Stimulated activated CD8-positive, alpha-beta memory T cell treated with anti-CD3 and anti-CD28 coated beads, Interleukin-7, amount 100 ng/mL, for 1 hour (primary cell): Measurements from ENCODE around the gene MYO9A.
A peak's percentile ranks its signal among the peaks of the same experiment; 100 is the strongest.

ENCODE experiments used
- DNase-seq, 2 donors: peaks; one replicate each; pipeline ENCODE4 v3.0.0-alpha.2; 2020; ENCODE audit warnings: low read depth in 2 of 2

Gene MYO9A, protein sequence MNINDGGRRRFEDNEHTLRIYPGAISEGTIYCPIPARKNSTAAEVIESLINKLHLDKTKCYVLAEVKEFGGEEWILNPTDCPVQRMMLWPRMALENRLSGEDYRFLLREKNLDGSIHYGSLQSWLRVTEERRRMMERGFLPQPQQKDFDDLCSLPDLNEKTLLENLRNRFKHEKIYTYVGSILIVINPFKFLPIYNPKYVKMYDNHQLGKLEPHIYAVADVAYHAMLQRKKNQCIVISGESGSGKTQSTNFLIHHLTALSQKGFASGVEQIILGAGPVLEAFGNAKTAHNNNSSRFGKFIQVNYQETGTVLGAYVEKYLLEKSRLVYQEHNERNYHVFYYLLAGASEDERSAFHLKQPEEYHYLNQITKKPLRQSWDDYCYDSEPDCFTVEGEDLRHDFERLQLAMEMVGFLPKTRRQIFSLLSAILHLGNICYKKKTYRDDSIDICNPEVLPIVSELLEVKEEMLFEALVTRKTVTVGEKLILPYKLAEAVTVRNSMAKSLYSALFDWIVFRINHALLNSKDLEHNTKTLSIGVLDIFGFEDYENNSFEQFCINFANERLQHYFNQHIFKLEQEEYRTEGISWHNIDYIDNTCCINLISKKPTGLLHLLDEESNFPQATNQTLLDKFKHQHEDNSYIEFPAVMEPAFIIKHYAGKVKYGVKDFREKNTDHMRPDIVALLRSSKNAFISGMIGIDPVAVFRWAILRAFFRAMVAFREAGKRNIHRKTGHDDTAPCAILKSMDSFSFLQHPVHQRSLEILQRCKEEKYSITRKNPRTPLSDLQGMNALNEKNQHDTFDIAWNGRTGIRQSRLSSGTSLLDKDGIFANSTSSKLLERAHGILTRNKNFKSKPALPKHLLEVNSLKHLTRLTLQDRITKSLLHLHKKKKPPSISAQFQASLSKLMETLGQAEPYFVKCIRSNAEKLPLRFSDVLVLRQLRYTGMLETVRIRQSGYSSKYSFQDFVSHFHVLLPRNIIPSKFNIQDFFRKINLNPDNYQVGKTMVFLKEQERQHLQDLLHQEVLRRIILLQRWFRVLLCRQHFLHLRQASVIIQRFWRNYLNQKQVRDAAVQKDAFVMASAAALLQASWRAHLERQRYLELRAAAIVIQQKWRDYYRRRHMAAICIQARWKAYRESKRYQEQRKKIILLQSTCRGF (N-terminal part only)

DNA sequence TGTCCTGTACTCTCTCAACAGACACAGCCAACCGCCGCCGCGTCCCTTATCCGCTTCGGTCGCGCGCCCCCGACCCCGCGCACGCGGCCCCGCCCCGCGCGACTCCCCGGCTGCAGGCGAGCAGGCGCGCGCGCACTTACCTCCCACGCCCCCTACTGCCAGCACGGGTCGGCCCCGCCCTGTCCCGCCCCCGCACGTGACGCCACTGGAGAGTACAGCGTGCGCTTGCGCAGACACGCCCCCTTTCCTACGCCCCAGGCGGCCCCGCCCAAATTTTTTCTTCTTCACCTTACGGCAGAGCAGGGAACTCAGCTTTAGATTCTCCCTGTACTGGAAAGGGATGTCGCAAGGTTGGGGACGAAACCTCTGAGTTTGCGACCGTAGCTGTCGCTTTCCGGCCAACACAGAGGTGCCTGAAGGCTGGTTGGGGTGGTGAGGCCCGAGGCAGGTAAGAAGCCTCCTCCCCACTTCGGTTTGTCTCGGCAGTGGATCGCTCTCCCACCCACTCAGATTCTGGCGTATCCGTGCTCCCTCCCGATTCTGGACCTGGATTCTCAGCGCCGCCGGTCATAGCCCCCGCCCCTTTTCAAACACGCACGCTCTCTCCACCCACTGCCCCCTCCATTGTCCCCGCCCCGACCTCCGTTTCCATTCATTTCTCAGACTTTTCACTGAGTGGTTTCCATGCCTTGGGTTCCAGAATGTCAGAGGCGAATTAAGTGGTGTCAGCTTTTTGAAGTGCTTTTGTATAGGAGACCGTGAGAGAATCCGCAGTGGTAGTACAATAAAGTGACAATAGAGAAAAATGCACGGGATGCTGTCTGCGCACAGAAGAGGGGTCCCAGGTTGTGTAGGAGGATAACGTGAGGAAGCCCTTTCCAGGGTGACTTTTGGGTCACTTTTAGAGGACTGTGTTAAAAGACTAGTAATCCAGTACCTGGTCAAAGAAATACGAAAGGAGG, at the start of gene MYO9A, which contains the start of gene SENP8:
TSS of gene MYO9A (minus strand) at position 134 of the 962 bp plus-strand sequence. CDS start 71,587 bp downstream, outside the sequence.
TSS of gene SENP8 (plus strand) at position 387 of the 962 bp plus-strand sequence. CDS start 21,221 bp downstream, outside the sequence.
- DNase-seq = peak; percentile 99

DNA sequence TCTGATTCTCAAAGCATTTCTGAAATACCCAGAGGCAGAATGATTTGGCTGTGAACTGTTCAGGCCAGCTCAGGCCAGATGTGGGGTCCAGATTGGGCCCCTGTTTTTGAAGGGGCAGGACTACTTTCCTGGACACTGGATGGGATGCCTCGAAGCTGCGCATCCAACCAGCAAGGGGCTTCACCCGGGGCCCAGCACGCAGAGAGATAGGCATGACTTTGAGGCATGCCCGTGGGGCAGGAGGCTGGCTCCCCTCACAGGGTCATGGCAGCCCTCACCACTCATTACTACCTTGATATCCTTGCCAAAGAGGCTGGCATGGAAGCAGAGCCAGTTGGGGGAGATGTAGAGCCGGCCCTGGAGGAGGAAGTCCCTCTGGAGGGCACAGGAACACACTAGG, 49.5 kb upstream of the MYO9A start:
- DNase-seq = no peak

DNA sequence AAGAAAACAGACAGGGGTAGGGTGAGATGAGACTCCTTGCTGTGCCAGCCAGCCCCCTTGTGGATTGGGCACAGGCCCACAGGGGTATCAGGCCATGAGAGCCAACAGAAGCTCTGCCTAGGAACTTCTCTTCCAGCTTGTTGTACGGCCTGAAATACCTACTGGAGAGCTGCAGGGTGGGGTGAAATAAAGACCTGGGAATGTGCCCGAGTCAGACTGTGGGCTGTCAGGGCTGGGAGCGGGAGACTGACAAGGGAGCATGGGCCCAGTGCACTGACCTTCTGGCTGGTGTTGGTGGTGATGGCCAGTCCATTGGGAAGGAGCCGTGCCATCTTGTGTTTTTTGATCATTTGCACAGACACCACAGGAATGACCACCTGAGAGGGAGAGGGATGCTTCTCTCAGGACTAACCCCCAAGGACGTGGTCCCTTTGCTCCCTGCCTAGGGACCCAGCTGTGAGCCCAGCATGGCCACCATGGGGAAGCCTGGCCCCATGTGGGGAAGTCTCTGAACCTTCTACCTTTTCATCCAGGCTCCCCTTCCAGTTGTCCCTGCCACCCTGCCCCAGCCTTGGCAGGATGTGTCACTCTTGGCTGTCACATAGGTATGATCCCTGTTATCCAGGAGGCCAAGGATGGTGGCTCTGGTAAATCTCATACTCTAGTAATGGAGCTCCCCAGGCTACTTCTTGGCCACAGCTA, 48.9 kb upstream of the MYO9A start:
- DNase-seq = no peak

DNA sequence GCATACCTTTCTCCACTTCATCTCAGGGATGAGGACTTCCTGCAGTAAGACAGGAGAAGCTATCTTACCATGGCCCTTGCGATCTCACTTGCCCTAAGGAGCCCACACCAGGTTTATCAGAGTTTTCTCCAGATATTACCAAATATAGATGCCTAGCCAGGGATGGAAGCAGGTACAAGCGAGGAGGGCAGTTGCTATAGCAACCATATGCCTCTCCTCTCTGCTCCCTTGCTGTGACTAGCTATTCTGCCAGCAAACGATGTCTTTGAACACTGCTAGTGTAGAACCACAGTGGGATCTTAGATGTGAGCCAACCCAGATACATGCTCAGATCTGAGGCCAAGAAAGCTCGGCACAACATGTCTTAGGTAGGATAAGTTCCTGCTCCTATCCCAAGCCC, 45.8 kb upstream of the MYO9A start:
- DNase-seq = no peak

DNA sequence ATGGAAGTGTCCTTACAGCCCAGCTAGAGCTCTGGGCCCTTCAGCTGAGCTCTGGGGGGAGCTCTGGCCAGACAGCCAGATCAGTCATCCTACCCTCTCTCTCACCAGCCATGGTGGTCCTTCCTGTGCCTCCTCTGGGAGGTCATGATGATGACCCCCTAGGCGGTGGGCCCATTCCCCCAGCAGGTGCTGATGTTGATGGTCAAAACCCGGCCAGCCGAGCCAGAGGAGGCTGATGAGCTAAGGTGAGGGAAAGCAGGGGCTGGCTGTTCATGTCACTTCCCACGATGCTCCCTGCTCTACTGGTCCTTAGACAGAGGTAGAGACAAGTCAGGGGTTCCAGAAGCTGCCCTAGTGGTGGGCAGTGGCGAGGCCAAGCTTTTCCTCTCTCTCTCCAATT, 44.6 kb upstream of the MYO9A start:
- DNase-seq = no peak

DNA sequence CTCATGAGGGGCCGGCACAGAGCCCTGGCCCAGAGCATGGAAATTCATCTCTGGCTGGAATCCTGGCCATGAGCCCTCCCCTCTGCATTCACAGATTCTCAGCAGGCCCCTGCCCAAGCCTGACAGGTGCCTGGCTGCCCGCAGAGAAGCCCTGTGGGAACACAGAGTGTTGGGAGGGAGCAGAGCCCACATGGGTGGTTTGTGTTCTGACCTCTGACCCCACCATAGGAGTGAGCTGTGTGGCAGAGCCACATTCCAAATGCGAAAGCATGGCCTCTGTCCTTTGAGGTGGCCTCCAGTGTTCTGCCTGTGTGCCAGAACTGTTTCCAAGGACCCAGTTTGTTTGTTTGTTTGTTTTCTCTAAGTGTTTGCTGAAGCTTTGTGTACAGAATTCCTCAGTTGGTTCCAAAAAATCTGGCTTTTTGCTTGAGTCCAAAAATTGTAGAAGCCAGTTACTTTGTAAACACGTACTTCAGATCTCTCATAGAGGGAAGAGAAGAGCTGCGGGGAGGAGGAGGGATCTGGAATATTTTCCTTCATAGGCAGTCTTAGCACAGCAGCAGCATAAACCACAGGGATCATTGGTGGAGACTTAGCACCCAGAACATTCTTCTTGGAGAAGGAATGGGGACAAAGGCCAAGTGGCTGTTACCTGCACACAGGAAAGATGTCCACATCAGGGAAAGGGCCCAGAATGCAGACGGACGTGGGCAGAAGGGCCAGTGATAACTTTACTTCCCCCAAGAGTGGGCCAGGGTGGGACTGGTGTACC, 43.6 kb upstream of the MYO9A start:
- no peak for DNase-seq

DNA sequence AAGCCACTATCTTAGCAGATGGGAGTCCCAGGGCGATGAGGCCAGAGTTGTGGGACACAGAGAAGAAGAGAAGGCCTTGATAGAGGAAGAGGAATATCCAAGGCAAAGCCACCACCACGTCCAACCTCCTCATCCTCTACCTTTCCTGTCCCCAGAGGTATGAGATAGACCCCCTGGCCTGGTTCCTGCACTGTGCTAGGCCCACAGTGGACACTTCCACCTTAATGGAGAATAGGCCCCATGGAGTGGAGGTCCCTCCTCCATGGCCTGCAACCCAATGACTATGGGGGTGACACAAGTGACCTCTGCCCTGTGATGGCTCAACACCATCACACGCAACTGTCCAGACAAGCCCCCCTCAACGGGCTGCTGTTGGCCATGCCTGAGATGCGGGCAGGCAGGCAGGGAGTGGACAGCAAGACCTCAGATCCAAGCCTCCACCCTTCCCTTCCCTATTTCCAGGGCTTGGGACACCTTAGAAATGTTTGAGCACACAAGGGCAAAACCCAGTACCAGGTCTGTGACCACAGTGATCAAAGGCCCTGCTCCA, 42.8 kb upstream of the MYO9A start:
- no peak for DNase-seq

DNA sequence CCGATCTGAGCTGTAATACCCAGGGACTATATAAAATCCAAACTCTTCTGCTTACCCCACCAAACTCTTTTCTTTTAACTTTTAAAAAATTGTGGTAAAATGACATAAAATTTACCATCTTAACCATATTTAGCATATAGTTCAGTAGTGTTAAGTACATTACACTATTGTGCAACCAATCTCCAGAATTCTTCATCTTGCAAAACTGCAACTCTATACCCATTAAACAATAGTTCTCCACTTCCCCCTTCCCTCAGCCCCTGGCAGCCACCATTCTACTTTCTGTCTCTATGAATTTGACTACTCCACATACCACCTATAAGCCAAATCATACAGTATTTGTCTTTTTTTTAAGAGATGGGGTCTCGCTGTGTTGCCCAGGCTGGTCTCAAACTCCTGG, 39.0 kb upstream of the MYO9A start:
- no peak for DNase-seq

DNA sequence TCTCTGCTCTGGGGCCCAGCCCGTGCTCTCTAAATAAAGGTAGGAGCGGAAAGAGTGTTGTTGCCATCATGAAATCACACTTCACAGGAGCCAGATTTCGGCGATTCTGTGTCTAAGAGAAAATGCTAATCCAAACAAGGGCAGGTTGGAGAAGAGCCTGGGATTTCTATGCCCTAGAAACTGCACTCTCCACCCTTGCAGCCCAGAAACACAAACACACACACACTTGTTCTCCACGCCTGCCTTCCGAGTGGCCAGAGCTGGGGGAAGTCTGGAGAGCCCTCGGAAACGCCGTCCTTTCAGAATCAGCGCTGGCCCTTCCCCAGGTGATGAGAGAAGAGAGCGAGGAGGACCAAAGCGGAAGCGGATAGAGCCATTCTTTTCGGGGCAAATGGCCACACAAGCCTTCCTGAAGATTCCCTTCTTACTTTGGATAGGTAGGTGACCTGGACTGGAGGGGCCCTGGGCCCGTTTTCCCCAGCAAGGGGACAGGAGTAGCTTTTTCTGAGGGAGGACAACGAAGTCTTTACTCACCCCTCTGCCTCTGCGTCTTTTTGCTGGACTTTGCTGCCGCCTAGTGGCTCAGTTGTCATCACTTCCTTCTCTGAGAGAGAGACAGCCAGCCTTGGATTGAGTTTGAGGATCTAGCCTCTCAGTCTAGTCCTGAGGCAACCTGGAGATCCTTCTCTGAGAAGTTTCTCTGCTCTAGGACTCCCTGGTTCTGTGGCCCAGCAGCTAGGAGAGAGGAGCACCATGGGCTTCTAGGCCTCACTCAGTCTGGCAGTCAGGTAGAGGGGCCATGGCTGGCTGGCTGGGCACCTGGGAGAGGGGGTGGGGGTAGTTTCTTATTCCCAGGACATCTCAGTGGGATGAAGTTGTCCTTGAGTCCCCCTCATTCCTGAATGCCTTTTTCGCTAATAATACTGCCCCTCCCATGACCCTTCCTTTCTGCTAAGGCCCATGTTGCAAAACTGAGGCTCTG, 38.0 kb upstream of the MYO9A start:
- DNase-seq = peak; percentile 59 to 68

DNA sequence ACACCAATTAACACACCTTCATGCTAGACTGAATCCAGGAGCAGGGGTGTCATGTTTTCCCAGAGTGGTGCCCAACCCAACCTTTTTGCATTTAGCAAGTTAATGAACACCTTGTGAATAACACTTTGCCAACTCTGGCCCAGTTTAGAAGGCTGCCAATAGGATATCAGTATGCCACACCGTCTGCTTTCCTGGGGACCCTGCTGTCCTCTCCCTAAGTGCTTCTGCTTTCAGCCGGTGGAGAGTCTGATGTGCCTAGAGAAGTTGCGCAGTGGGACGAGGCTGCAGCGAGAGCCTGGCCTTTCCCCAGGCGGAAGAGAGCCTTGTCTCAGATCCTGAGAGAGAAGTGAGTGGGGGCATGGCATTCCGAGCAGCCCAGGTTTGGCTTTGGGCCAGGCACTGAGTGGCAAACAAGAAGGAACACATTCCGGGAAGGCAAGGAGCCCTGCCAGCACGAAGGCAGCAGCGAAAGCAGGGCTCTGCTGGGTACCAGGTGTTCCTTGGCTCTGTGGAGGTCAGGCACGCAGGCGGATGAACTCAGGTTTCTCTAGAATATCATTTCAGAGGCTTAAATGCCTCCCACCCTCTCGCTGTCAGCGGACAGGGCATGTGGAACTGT, 37.2 kb upstream of the MYO9A start:
- no peak for DNase-seq

DNA sequence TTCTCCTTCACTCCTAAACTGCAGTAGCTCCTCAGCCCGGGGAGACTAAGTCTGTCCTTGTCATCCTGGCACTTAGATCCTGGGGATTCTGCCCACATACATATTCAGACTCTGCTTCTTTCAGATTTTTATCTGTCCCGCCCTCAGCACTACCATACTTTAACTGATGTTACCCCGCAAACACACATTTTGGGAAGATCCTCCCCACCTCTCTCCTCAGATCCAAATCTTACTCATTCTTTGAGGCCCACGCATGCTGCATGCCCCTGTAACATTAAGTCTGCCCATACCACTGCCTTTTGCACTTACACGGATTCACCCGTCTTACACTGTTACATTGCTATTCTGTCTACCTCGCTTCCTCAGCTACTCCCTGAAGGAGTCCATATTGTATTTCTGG, 36.4 kb upstream of the MYO9A start:
- no peak for DNase-seq

DNA sequence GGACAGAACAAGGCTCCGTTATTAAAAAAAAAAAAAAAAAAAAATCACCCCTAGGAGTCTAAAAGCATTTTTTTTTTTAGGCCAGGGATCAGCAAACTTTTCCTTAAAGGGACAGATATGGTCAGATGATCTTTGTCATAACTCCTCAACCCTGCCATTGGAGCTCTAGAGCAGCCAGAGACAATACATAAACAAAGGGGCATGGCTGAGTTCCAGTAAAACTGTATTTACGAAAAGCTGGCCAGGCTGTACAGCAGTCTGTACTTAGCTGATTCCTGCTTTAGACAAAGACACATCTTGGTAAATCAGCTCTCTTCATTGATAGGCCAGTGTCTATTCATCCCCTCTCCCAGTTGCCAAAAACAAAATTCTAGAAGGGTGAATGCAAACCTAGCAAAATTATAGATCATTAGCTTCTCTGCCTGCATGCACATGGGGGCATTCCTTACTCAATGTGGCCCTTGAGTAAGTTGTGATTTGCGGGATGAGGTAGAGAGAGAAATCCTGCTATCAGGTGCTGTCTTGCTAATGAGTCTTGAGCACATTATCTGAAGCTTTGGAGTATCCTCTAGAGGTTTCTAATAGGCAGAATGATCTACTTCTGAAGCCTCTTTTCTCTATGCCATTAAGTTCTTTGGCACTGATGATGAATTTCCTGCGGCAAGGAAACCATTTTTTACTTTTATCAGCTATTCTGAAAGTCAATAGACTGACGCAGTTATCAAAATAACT, 35.5 kb upstream of the MYO9A start:
- no peak for DNase-seq

DNA sequence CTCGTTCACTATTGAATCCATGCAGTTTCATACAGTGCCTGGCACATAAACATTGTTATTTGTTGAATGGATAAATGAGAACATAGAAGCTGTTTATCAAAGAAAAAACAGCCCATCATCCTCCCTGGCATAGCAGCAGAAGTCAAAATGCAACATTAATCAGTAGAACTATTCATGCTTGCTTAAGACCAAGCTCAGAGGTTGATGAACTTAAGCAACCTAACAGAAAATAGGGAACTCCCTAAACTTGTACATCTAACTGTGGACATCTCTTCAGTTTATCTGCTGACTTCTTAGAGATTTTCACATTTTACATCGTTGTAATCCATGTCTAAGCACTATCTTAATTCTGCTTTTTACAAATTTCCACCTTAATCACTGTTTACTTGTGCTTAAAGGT, 29.5 kb upstream of the MYO9A start:
- DNase-seq = no peak

DNA sequence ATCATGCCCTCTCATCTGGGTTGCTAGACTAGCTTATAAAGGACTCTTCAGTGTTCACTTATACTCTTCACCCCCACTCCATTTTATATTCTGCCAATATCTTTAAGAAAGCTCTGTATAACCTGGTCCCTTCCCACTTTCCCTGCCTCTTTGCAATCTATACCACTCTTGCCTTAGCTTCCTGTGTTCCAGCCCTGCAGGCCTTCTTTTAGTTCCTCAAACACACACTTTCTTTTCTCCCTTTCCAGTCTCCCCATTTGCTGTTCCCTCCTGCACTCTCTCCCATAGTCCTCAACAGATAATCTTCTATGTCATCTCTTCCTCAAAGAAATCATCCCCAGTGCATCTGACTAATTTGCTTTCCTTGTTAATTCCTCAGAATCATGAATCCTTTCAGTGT, 29.0 kb upstream of the MYO9A start:
- no peak for DNase-seq

DNA sequence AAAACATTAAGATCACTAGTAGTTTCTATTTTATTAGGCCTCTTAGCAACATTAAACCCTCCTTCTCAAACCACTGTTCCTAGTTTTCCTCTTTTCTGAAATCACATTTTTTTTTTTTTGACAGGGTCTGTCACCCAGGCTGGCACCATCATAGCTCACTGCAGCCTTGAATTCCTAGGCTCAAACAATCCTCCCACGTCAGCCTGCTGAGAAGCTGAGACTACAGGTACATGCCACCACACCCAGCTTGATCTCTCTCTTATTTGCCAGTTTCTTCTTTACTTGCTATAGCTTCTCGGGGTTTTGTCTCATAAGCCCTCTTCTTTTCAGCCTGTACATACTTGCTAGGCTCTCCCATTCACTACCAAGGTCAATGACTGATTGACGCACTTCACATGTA, 28.3 kb upstream of the MYO9A start:
- no peak for DNase-seq

DNA sequence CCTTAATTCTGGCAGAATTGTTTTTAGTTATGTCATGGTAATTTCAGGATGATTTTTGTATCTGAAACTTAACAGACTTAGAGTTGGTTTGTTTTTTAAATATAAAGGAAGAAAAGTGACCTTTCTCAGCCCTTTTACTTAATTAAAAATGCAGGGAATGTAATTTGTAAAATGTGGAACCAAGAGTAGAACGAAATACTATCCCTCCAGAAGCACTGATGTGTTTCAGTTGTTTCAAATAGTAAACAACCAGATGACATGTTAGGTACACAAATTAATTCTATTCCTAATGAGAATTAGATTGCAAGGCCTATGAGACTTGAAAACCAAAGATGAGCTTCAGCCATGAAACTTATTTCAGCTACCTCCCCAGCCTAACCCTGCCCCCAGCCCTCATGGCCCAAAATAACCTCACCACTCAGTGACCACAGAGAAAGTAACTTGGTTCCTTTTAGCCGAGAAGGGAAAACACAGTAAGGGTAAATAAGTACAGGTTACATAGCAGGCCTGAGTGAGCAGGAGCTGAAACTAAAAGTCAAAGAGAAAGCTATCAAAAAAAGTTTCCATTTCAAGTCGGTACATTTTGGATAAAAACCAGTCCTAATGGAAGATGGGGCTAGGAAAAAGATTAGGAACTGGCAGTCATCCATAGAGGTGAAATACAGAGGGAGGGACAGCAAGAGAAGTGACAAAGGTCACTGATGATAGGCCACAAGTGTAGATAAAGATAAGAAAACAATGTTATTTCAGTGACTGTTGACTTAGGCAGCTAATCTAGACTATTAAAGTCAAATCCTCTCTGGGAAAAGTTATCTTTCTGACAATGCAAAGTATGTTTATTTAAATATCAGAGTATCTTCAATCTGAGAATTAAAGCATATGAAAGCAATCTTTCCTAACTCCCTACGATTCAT, 23.5 kb upstream of the MYO9A start:
- no peak for DNase-seq
